Fibroblast of villous mesenchyme (primary cell): ENCODE measurements around the gene SNX18. TPM values are rescaled to one million over a fixed set of nuclear protein-coding genes. Genes with fewer than 3 reads are reported as not detected.

Source experiments
- total RNA-seq: library from RNA; depleted of rRNA; stranded (reverse); fragments of >200 nt; gene quantifications from 2 replicates; pipeline ENCODE4 v1.2.3, GENCODE V29; 2012

Gene SNX18
- total RNA-seq, 1 donor = 51.0 TPM

Other genes with a start within 250 kb of the SNX18 start
- gene ARL15, start 207.2 kb upstream of the SNX18 start, total RNA-seq = 28.1 and 35.8 TPM in 2 replicates
- 1.7 and 6.1 TPM in 2 replicates for gene HSPB3, start 62.1 kb upstream of the SNX18 start, total RNA-seq